H1 (cell line): ENCODE results near the gene DHH. TPM values are rescaled to one million over a fixed set of nuclear protein-coding genes. Genes with fewer than 3 reads are reported as not detected.

Experiments
- CTCF ChIA-PET: fragments of 300-600 bp; sonication (Branson Sonifier 250); formaldehyde crosslinking; loops from one replicate; lab custom pipeline; 2021; ENCODE audit not compliant: partially characterized antibody; lab: Charles Lee
- POLR2A ChIA-PET: fragments of 300-600 bp; sonication (Branson Sonifier 250); formaldehyde crosslinking; loops from one replicate; lab custom pipeline; 2021; ENCODE audit warnings: inconsistent platforms; ENCODE audit not compliant: partially characterized antibody; lab: Charles Lee
- DNase-seq, 2 experiments: peaks; one replicate each; pipeline versions ENCODE4 v3.0.0 to v3.0.0-alpha.2; 2010 to 2022; ENCODE audit warnings: low spot score in 2 of 2, low read depth in 1 of 2, mixed read lengths in 1 of 2
- FAIRE-seq: peaks from 2 replicates; lab custom pipeline; 2011; peaks lifted over from hg19 to GRCh38; lab: Jason Lieb, UNC
- H2AFZ ChIP-seq: 2 replicates; pipeline ENCODE4 v1.8.1; 2012; ENCODE audit warnings: low read length, inconsistent platforms
- H2AK5ac ChIP-seq: 2 replicates; pipeline ENCODE4 v1.6.1; 2013; ENCODE audit warnings: low read depth, low read length
- H2BK120ac ChIP-seq: replicated peaks from 2 replicates; pipeline ENCODE3; 2013; ENCODE audit warnings: low read depth, low read length, inconsistent platforms
- H2BK12ac ChIP-seq: 2 replicates; pipeline ENCODE4 v1.6.1; 2013; ENCODE audit warnings: low read depth, low read length
- H2BK15ac ChIP-seq: 2 replicates; pipeline ENCODE4 v1.6.1; 2013; ENCODE audit warnings: low read length
- H2BK20ac ChIP-seq: 2 replicates; pipeline ENCODE4 v1.6.1; 2013; ENCODE audit warnings: low read length
- H2BK5ac ChIP-seq: 2 replicates; pipeline ENCODE4 v1.6.1; 2013; ENCODE audit warnings: low read depth, low read length
- H3K14ac ChIP-seq: 2 replicates; pipeline ENCODE4 v1.6.1; 2013; ENCODE audit warnings: inconsistent platforms; ENCODE audit not compliant: insufficient read length
- H3K18ac ChIP-seq: 2 replicates; pipeline ENCODE4 v1.6.1; 2013; ENCODE audit warnings: low read length; ENCODE audit errors: extremely low read depth
- H3K23ac ChIP-seq: 2 replicates; pipeline ENCODE4 v1.6.1; 2013; ENCODE audit warnings: inconsistent platforms; ENCODE audit not compliant: insufficient read length
- H3K23me2 ChIP-seq: 2 replicates; pipeline ENCODE4 v1.6.1; 2013; ENCODE audit warnings: low read depth, low read length
- H3K27ac ChIP-seq: 2 replicates; pipeline ENCODE4 v1.6.1; 2011; ENCODE audit warnings: low read depth, low read length, inconsistent platforms
- H3K27me3 ChIP-seq, 4 experiments: replicated peaks in 1 of 4; 1 replicate in 1 of 4; 2 replicates in 3 of 4; pipeline versions ENCODE4 v1.6.1 to v1.8.1; 2011 to 2013; ENCODE audit warnings: low read length in 3 of 4, mild to moderate bottlenecking in 3 of 4, inconsistent platforms in 2 of 4, mixed read lengths in 2 of 4, moderate library complexity in 1 of 4; ENCODE audit not compliant: control insufficient read depth in 3 of 4, insufficient read depth in 3 of 4; ENCODE audit errors: extremely low read depth in 1 of 4
- H3K36me3 ChIP-seq, 4 experiments: 2 replicates each; pipeline versions ENCODE4 v1.6.1 to v1.8.1; 2011 to 2013; ENCODE audit warnings: mild to moderate bottlenecking in 4 of 4, low read length in 3 of 4, moderate library complexity in 2 of 4, control low read depth in 1 of 4, inconsistent platforms in 1 of 4; ENCODE audit not compliant: insufficient read depth in 4 of 4, control insufficient read depth in 2 of 4
- H3K4ac ChIP-seq: replicated peaks from 2 replicates; pipeline ENCODE3; 2013; ENCODE audit warnings: low read length, low read depth, mixed read lengths, inconsistent platforms; ENCODE audit not compliant: insufficient read length
- H3K4me1 ChIP-seq, 4 experiments: replicated peaks in 1 of 4; 1 replicate in 1 of 4; 2 replicates in 3 of 4; pipeline versions ENCODE4 v1.6.1 to v1.8.1; 2011 to 2013; ENCODE audit warnings: low read length in 3 of 4, inconsistent platforms in 2 of 4, mixed read lengths in 1 of 4; ENCODE audit not compliant: insufficient read depth in 4 of 4, control insufficient read depth in 3 of 4
- H3K4me2 ChIP-seq, 2 experiments: 2 replicates each; pipeline versions ENCODE4 v1.6.1 to v1.8.1; 2011 to 2013; ENCODE audit warnings: low read depth in 2 of 2, low read length in 2 of 2, control low read depth in 1 of 2, inconsistent platforms in 1 of 2, mild to moderate bottlenecking in 1 of 2; ENCODE audit not compliant: insufficient read depth in 1 of 2
- H3K4me3 ChIP-seq, 4 experiments: fragments of 200-600, 300-600 bp in 1 of 4; sonication (generic), shearing (Covaris generic), sonication (Bioruptor Twin) in 1 of 4; 2 replicates each; pipeline versions ENCODE4 v1.5.1 to v1.8.1; 2011 to 2016; ENCODE audit warnings: low read length in 4 of 4, low read depth in 3 of 4, control low read depth in 2 of 4, inconsistent platforms in 2 of 4, mild to moderate bottlenecking in 2 of 4, mixed read lengths in 1 of 4, moderate library complexity in 1 of 4; ENCODE audit not compliant: insufficient read depth in 2 of 4; ENCODE audit errors: extremely low read depth in 1 of 4
- H3K56ac ChIP-seq: replicated peaks from 2 replicates; pipeline ENCODE3; 2013; ENCODE audit warnings: low read depth, mild to moderate bottlenecking, mixed read lengths, low read length, inconsistent platforms; ENCODE audit not compliant: insufficient read length
- H3K79me1 ChIP-seq: 2 replicates; pipeline ENCODE4 v1.6.1; 2013; ENCODE audit warnings: low read depth, low read length, control low read depth
- H3K79me2 ChIP-seq, 2 experiments: 2 replicates each; pipeline versions ENCODE4 v1.6.1 to v1.8.1; 2012 to 2013; ENCODE audit warnings: low read length in 2 of 2, mild to moderate bottlenecking in 2 of 2, inconsistent platforms in 1 of 2; ENCODE audit not compliant: insufficient read depth in 2 of 2, control insufficient read depth in 1 of 2
- H3K9ac ChIP-seq, 4 experiments: replicated peaks in 1 of 4; 1 replicate in 1 of 4; 2 replicates in 3 of 4; pipeline versions ENCODE4 v1.6.1 to v1.8.1; 2011 to 2013; ENCODE audit warnings: low read depth in 3 of 4, low read length in 3 of 4, control low read depth in 2 of 4, mild to moderate bottlenecking in 2 of 4, moderate library complexity in 2 of 4, inconsistent platforms in 1 of 4; ENCODE audit errors: extremely low read depth in 1 of 4
- H3K9me3 ChIP-seq, 2 experiments: 2 replicates each; pipeline versions ENCODE4 v1.6.1 to v1.8.1; 2012 to 2013; ENCODE audit warnings: mild to moderate bottlenecking in 2 of 2, moderate library complexity in 2 of 2, control low read depth in 1 of 2, inconsistent platforms in 1 of 2, low read depth in 1 of 2, low read length in 1 of 2, mixed read lengths in 1 of 2; ENCODE audit not compliant: insufficient read depth in 2 of 2
- H4K20me1 ChIP-seq, 2 experiments: replicated peaks in 1 of 2; 2 replicates each; pipeline versions ENCODE3 to v1.8.1; 2011 to 2013; ENCODE audit warnings: inconsistent platforms in 2 of 2, low read length in 2 of 2, mild to moderate bottlenecking in 1 of 2; ENCODE audit not compliant: insufficient read depth in 2 of 2, control insufficient read depth in 1 of 2
- H4K5ac ChIP-seq: 2 replicates; pipeline ENCODE4 v1.6.1; 2013; ENCODE audit warnings: low read length, low read depth, mixed read lengths, inconsistent platforms; ENCODE audit not compliant: insufficient read length
- H4K8ac ChIP-seq: 2 replicates; pipeline ENCODE4 v1.8.0; 2013; ENCODE audit warnings: mild to moderate bottlenecking, moderate library complexity, low read length, inconsistent platforms; ENCODE audit not compliant: insufficient read depth; ENCODE audit errors: extremely low read depth
- H4K91ac ChIP-seq: replicated peaks from 2 replicates; pipeline ENCODE3; 2013; ENCODE audit warnings: low read length, mixed read lengths, inconsistent platforms; ENCODE audit not compliant: insufficient read length
- ATF2 ChIP-seq: IDR thresholded peaks from 2 replicates; pipeline ENCODE4 v1.6.1; 2012; ENCODE audit warnings: low read length, inconsistent platforms
- NANOG ChIP-seq: IDR thresholded peaks from 2 replicates; pipeline ENCODE4 v1.6.1; 2011; ENCODE audit warnings: low read length, low read depth, mild to moderate bottlenecking, inconsistent platforms; ENCODE audit not compliant: insufficient read depth, poor library complexity, severe bottlenecking
- NRF1 ChIP-seq: IDR thresholded peaks from 2 replicates; pipeline ENCODE4 v1.6.1; 2011; ENCODE audit warnings: mild to moderate bottlenecking, low read depth, low read length, improper control_type of control experiment
- RNF2 ChIP-seq: fragments of 200-900, 300-1000 bp; sonication (generic); IDR thresholded peaks from 2 replicates; pipeline ENCODE4 v1.7.1; 2016; ENCODE audit warnings: borderline replicate concordance, low read depth, mild to moderate bottlenecking, antibody characterized with exemption, low read length; ENCODE audit not compliant: poor library complexity, severe bottlenecking; ENCODE audit errors: missing control alignments
- RXRA ChIP-seq: IDR thresholded peaks from 2 replicates; pipeline ENCODE4 v1.6.1; 2011; ENCODE audit warnings: low read depth, mild to moderate bottlenecking, low read length, moderate library complexity; ENCODE audit not compliant: insufficient read depth
- SAP30 ChIP-seq: fragments of 300-600 bp; sonication (generic); IDR thresholded peaks from 2 replicates; pipeline ENCODE4 v1.7.1; 2012; ENCODE audit warnings: low read length, moderate library complexity, mild to moderate bottlenecking, inconsistent platforms; ENCODE audit not compliant: insufficient read depth, insufficient replicate concordance
- SP1 ChIP-seq: IDR thresholded peaks from 2 replicates; pipeline ENCODE4 v1.6.1; 2011; ENCODE audit warnings: low read depth, low read length
- SUZ12 ChIP-seq: fragments of 200-600 bp; sonication (generic); IDR thresholded peaks from 2 replicates; pipeline ENCODE4 v1.6.1; 2012; ENCODE audit warnings: mild to moderate bottlenecking, inconsistent platforms, low read length, moderate library complexity, mixed read lengths
- USF2 ChIP-seq: IDR thresholded peaks from 2 replicates; pipeline ENCODE4 v1.6.1; 2011; ENCODE audit warnings: low read length, improper control_type of control experiment
- WGBS, 2 experiments: shearing (Covaris generic) in 1 of 2; methylation state at CpG; one replicate each; pipeline versions ENCODE4 v1.1.6 to v1.1.7; 2013 to 2015; ENCODE audit warnings: low lambda C conversion rate in 2 of 2, mixed read lengths in 2 of 2, inconsistent platforms in 1 of 2, low coverage in 1 of 2, missing lambda C conversion rate in 1 of 2; ENCODE audit not compliant: insufficient replicate concordance in 2 of 2, insufficient coverage in 1 of 2, insufficient read length in 1 of 2; ENCODE audit errors: extremely low coverage in 1 of 2, missing lambda C conversion rate in 1 of 2; 5-methylcytosine and 5-hydroxymethylcytosine counted together
- polyA plus RNA-seq, 7 experiments: library from polyadenylated mRNA; depleted of rRNA in 3 of 7; stranded (reverse) in 5 of 7; unstranded in 2 of 7; fragments of >200 nt in 5 of 7; fragments of 200-250 nt in 2 of 7; gene quantifications; 1 replicate in 5 of 7; 2 replicates in 1 of 7; 4 replicates in 1 of 7; pipeline versions ENCODE4 v1.2.1 to v1.2.3, GENCODE V29; 2011 to 2013; ENCODE audit warnings: missing spikeins in 2 of 7, mixed read lengths in 2 of 7
- total RNA-seq: library from RNA; stranded (reverse); fragmentation: NEBNext Ultra II Directional; extraction: Animal tissue kit (Norgen Biotek cat#: 25700); gene quantifications from 2 replicates; pipeline ENCODE4 v1.2.1, GENCODE V29; 2021

DHH gene
- total and polyA plus RNA-seq, 2 of the 8 experiments (the other 6 are each of a cell fraction or from before 2014, with no cell fraction given): 0.03 to 0.11 TPM

DNA sequence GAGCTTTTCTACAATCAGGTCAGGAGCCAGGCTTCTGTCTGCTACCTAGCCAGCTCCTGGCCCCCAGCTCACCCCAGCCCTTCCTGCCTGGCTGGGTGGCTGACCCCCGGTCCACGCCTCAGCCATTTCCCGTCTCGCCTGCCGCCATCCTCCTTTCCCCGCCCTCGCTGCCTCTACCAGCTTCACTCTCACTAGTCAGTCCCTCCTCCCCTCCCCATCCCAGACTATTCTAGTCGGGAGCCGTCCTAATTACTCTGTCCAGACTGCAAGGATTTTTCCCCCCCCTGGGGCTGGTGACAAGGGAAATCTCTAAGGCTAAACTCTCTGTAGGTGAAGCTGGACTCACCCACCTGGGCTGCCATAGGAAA is 825 bp downstream of the DHH start:
- no peak overlapping the region for H2BK120ac ChIP-seq
- H4K8ac ChIP-seq: no peak overlapping the region
- H3K23me2 ChIP-seq: peaks cover 10% of the 10 kb centered on the region
- no peak overlapping the region for H4K91ac ChIP-seq
- H3K4ac ChIP-seq: no peak overlapping the region
- no peak overlapping the region for H3K23ac ChIP-seq
- H3K18ac ChIP-seq: no peak overlapping the region
- H3K27me3 ChIP-seq: peaks cover 50 to 67% (median 66%) of the 10 kb centered on the region in 4 experiments
- peaks cover 4 to 9% of the 10 kb centered on the region in 2 experiments for H4K20me1 ChIP-seq
- peak in 1 of 2 experiments; percentile 61 for DNase-seq
- no peak overlapping the region for H2BK15ac ChIP-seq
- no peak overlapping the region for H2AFZ ChIP-seq
- no peaks in the 10 kb centered on the region for H3K79me2 ChIP-seq
- H3K27ac ChIP-seq: no peak overlapping the region
- H3K56ac ChIP-seq: no peak overlapping the region
- no peak overlapping the region for H2BK20ac ChIP-seq
- H3K14ac ChIP-seq: no peak overlapping the region
- H2BK5ac ChIP-seq: no peak overlapping the region
- H3K9ac ChIP-seq: no peak overlapping the region; a peak in 1 of 7 replicates
- 15% methylated on average over 9 of the region's 9 CpGs; no CpG with 5 or more reads in 1 of the 2 experiments for WGBS, 2 experiments
- peak overlapping the region; percentile 71 to 89 for H3K4me2 ChIP-seq
- no peak overlapping the region for H2BK12ac ChIP-seq
- FAIRE-seq: no peak
- POLR2A ChIA-PET: interaction anchor here (1.1 to 6.4 kb wide), 10 partner anchors 10 to 37 kb away, joined by 3 to 66 read pairs (median 7); partner anchors contain the start of genes KMT2D, LMBR1L, RHEBL1 and TUBA1B
- no peak overlapping the region for H2AK5ac ChIP-seq
- H3K36me3 ChIP-seq: peaks cover 2 to 10% (median 4%) of the 10 kb centered on the region in 4 experiments; a peak in 4 of 8 replicates
- peaks cover 0 to 43% (median 18%) of the 10 kb centered on the region in 4 experiments; a peak in 6 of 7 replicates for H3K4me1 ChIP-seq
- no peaks in the 10 kb centered on the region for H3K79me1 ChIP-seq
- H3K4me3 ChIP-seq: peak overlapping the region; percentile 13 to 54 (median 40); a peak in 7 of 8 replicates
- CTCF ChIA-PET: interaction anchor here (0.6 to 11.2 kb wide), 14 partner anchors 8 to 278 kb away, joined by 3 to 178 read pairs (median 10); partner anchors contain the start of genes LMBR1L and RHEBL1
- H4K5ac ChIP-seq: no peak overlapping the region
- no peaks in the 10 kb centered on the region; a peak in 1 of 4 replicates for H3K9me3 ChIP-seq
- TF ChIP-seq NANOG: no peak
- no peak for TF ChIP-seq RNF2
- no peak for TF ChIP-seq ATF2
- TF ChIP-seq SUZ12: no peak; the same call in 1 of the 2 replicates
- no peak for TF ChIP-seq SP1
- TF ChIP-seq NRF1: no peak
- no peak for TF ChIP-seq SAP30
- TF ChIP-seq USF2: no peak
- TF ChIP-seq RXRA: no peak
